Fibroblast of lung (primary cell): ENCODE measurements around the gene PSG5.
"Not testable (repeated sequence)": the region's sequence is repeated elsewhere in the genome, so short reads cannot be mapped to it uniquely, and the experiment has no call there.

ENCODE experiments used
- CTCF ChIP-seq, 2 donors: IDR thresholded peaks in 1 of 2; conservative IDR thresholded peaks in 1 of 2; 1 replicate in 1 of 2; 2 replicates in 1 of 2; pipeline ENCODE4 v1.5.1; 2011 to 2012; ENCODE audit warnings: low read length in 2 of 2, control low read depth in 1 of 2, inconsistent platforms in 1 of 2, low read depth in 1 of 2, mild to moderate bottlenecking in 1 of 2
- EZH2 ChIP-seq: IDR thresholded peaks from 2 replicates; pipeline ENCODE4 v1.5.1; 2012; ENCODE audit warnings: low read length, control low read depth, mild to moderate bottlenecking; ENCODE audit errors: missing control alignments

GRCh38 chr19:43163135-43163534 lies 23.2 kb downstream of the PSG5 start:
- not testable (repeated sequence) for TF ChIP-seq CTCF (conservative IDR thresholded peaks at IDR 0.05 in 1 of 2, IDR thresholded peaks at IDR 0.05 in 1 of 2; ENCODE audit: low read depth in 1 of 2, low read length in 2 of 2); EZH2
